ENCODE data around the gene BCL10. TPM values are rescaled to one million over a fixed set of nuclear protein-coding genes. Genes with fewer than 3 reads are reported as not detected.
"Not testable (repeated sequence)": the region's sequence is repeated elsewhere in the genome, so short reads cannot be mapped to it uniquely, and the experiment has no call there.

BCL10 gene
- total and polyA plus RNA-seq, 12 donors = 5.5 to 34.6 (median 19.8) TPM

DNA sequence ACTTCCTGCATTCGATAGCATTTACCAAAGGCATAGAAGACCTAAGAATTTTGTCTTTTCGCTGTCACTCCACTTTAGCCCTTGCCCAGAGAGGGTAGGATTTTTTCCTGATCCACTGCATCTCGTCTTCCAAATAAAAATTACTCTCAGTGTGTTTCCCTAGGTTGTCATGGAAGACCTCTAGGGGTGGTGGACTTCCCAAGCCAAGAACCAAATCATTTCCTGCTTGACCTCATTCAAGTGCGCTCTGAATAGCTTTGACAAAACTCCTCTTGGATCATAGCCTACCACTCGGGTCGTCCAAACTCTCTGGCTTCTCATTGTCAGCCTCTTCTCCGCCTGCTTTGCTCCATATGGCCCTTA is 16.5 kb downstream of the BCL10 start:
- H3K36me3 ChIP-seq (replicated peaks in 1 of 2) = peaks cover 0 to 19% of the 10 kb centered on the region in 2 donors
- no peaks in the 10 kb centered on the region for H3K27me3 ChIP-seq
- H3K27ac ChIP-seq = peak overlapping the region in 3 of 5 donors; percentile 34 to 89 (median 79)
- peaks cover 17 to 33% of the 10 kb centered on the region in 2 donors for H3K4me1 ChIP-seq (replicated peaks in 1 of 2)
- peak overlapping the region in 2 of 4 donors; percentile 66 to 87 for H3K4me3 ChIP-seq
- H3K9me3 ChIP-seq (replicated peaks in 1 of 3) = no peaks in the 10 kb centered on the region
- TF ChIP-seq POLR2A (IDR thresholded peaks at IDR 0.05) = no peak
- TF ChIP-seq, protein P1, sequence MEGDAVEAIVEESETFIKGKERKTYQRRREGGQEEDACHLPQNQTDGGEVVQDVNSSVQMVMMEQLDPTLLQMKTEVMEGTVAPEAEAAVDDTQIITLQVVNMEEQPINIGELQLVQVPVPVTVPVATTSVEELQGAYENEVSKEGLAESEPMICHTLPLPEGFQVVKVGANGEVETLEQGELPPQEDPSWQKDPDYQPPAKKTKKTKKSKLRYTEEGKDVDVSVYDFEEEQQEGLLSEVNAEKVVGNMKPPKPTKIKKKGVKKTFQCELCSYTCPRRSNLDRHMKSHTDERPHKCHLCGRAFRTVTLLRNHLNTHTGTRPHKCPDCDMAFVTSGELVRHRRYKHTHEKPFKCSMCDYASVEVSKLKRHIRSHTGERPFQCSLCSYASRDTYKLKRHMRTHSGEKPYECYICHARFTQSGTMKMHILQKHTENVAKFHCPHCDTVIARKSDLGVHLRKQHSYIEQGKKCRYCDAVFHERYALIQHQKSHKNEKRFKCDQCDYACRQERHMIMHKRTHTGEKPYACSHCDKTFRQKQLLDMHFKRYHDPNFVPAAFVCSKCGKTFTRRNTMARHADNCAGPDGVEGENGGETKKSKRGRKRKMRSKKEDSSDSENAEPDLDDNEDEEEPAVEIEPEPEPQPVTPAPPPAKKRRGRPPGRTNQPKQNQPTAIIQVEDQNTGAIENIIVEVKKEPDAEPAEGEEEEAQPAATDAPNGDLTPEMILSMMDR (IDR thresholded peaks at IDR 0.05) = peak in 3 of 6 experiments; percentile 29 to 57 (median 44)
- intact Hi-C loops (cut with DNase I) = loop anchor here in 1 of 2 donors (5.0 to 10.0 kb wide), 3 partner anchors 58 to 318 kb away; partner anchors contain the start of gene SYDE2
- WGBS, 4 donors = 19 to 26% (median 23%) methylated on average over 7 of the region's 7 CpGs
- peak in 4 of 7 donors; percentile 20 to 63 (median 40) for DNase-seq

DNA sequence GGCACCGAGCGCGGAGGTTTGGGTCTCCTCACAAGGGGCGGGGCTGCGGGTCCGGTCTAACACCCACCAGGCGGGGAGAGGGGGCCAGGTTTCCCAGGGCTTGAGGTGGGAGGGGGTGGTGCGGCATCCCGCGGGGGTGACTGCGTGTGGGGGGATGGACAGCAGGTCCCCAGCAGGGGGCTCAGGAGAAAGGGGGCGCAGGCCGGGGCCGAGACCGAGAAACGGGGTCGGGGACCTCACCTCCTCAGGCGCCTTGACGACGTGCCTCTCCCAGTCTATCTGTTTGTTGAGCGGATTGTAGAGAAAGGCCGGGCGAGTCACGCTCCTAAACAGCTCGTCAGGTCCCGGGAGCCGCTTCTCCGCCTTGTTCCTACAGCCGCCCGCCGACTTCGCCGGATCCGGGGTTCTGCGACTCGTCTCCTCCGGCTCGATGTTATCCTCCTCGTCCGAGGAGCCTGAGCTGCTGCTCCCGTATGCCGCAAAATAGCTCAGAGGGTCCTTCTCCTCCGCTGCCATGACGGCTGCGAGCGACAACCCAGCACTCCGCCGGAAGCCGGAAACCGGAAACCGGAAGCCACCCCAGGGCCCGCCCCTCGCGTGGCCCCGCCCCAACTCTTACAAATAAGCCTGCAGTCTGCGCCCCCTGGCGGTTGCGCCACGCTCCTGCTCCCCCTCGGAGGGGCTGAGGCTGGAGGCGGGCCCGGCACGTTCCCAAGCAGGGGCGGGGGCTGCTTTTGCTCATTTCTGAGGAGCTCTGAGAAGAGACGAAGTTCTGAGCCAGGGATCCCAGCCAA is 17.1 kb downstream of the BCL10 start, which contains the start of gene C1orf52:
C1orf52 (minus strand) TSS at position 545 of the 794 bp plus-strand sequence; CDS start at position 516, 29 bp downstream.
- Histone ChIP-seq H3K4me3 (peak within 1 kb of the TSS; percentile 34 to 87 (median 74)), H3K27me3 (no peaks in the 10 kb centered on the region), H3K27ac (peak within 1 kb of the TSS in 4 of 5 donors; percentile 34 to 89 (median 75)), H3K4me1 (replicated peaks in 1 of 2) (peaks cover 17 to 33% of the 10 kb centered on the region in 2 donors), H3K9me3 (replicated peaks in 1 of 3) (no peaks in the 10 kb centered on the region), H3K36me3 (replicated peaks in 1 of 2) (peaks cover 0 to 19% of the 10 kb centered on the region in 2 donors)
- DNase-seq = peak; percentile 92 to 97 (median 96)
- TF ChIP-seq POLR2A (IDR thresholded peaks at IDR 0.05) = peak in 1 of 2 donors; percentile 62
- TF ChIP-seq, protein P1 (IDR thresholded peaks at IDR 0.05) = peak; percentile 90 to 100 (median 98)
- 0 to 2% (median 1%) methylated on average over 13 to 65 of the region's 65 CpGs for WGBS, 4 donors
- intact Hi-C loops (cut with DNase I) = loop anchor here in 1 of 2 donors (5.0 to 10.0 kb wide), 3 partner anchors 57 to 317 kb away; partner anchors contain the start of gene SYDE2

GRCh38 chr1:85258536-85259117 is 17.8 kb downstream of the BCL10 start:
- no peaks in the 10 kb centered on the region for H3K9me3 ChIP-seq (replicated peaks in 1 of 3)
- WGBS, 4 donors = 3 to 16% (median 6%) methylated on average over 8 to 19 of the region's 19 CpGs
- H3K27me3 ChIP-seq = no peaks in the 10 kb centered on the region
- peak in 1 of 7 donors; percentile 26 for DNase-seq
- TF ChIP-seq POLR2A (IDR thresholded peaks at IDR 0.05) = no peak
- TF ChIP-seq, protein P1 (IDR thresholded peaks at IDR 0.05) = no peak
- H3K27ac ChIP-seq = peak overlapping the region in 3 of 5 donors; percentile 34 to 89 (median 71)
- H3K4me1 ChIP-seq (replicated peaks in 1 of 2) = peaks cover 17 to 33% of the 10 kb centered on the region in 2 donors
- intact Hi-C loops (cut with DNase I) = loop anchor here in 1 of 2 donors (5.0 to 10.0 kb wide), 3 partner anchors 56 to 316 kb away; partner anchors contain the start of gene SYDE2
- peaks cover 0 to 19% of the 10 kb centered on the region in 2 donors for H3K36me3 ChIP-seq (replicated peaks in 1 of 2)
- peak overlapping the region; percentile 34 to 87 (median 74) for H3K4me3 ChIP-seq

- DNase-seq; H3K27me3 ChIP-seq; H3K27ac ChIP-seq; H3K9me3 ChIP-seq (replicated peaks in 1 of 3); H3K4me1 ChIP-seq (replicated peaks in 1 of 2); H3K4me3 ChIP-seq: not testable (repeated sequence)
- peaks cover 0 to 10% of the 10 kb centered on the region in 2 donors for H3K36me3 ChIP-seq (replicated peaks in 1 of 2)
- intact Hi-C loops (cut with DNase I) = loop anchor here in 1 of 2 donors (5.0 kb wide), 1 partner anchor 312 kb away; no protein-coding TSS in a partner anchor
- WGBS, 4 donors = 82 to 96% (median 94%) methylated on average over 2 to 3 of the region's 3 CpGs
These were observed 27.4 kb downstream of the BCL10 start for GRCh38 chr1:85249042-85249441.
